ENCODE measurements around the gene CREB5.
A peak's percentile ranks its signal among the peaks of the same experiment; 100 is the strongest.

The CREB5 gene

DNA sequence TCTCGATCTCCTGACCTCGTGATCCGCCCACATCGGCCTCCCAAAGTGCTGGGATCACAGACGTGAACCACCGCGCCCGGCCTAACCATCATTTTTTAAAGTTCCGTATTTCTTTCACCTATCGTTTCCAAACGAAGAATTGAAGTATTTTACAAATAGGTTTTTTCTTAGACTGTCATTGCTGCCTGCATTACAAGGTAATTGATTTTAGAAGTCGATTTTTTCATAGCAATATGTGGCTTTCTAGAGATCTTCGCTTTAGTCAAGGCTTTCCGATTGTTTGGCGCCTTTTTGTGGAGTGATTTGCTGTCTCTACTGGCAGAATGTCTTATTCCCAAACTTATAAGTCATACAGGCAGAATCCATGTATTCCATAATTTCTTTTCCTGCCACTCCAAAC lies 436.6 kb downstream of the CREB5 start:
- Histone ChIP-seq H3K9ac (no peak overlapping the region), H3K4me2 (ENCODE audit: low read length) (no peak overlapping the region), H3K27me3 (ENCODE audit: control insufficient read depth, insufficient read depth, low read length) (no peaks in the 10 kb centered on the region), H3K27ac (no peak overlapping the region), H3K36me3 (ENCODE audit: control insufficient read depth, insufficient read depth, low read length) (no peaks in the 10 kb centered on the region), H2AFZ (no peak overlapping the region), H3K4me3 (ENCODE audit: low read depth, low read length) (no peak overlapping the region), H3K9me3 (ENCODE audit: control insufficient read depth, low read length) (no peaks in the 10 kb centered on the region), H3K79me2 (no peaks in the 10 kb centered on the region), H3K4me1 (no peaks in the 10 kb centered on the region)
- TF ChIP-seq, protein P1, sequence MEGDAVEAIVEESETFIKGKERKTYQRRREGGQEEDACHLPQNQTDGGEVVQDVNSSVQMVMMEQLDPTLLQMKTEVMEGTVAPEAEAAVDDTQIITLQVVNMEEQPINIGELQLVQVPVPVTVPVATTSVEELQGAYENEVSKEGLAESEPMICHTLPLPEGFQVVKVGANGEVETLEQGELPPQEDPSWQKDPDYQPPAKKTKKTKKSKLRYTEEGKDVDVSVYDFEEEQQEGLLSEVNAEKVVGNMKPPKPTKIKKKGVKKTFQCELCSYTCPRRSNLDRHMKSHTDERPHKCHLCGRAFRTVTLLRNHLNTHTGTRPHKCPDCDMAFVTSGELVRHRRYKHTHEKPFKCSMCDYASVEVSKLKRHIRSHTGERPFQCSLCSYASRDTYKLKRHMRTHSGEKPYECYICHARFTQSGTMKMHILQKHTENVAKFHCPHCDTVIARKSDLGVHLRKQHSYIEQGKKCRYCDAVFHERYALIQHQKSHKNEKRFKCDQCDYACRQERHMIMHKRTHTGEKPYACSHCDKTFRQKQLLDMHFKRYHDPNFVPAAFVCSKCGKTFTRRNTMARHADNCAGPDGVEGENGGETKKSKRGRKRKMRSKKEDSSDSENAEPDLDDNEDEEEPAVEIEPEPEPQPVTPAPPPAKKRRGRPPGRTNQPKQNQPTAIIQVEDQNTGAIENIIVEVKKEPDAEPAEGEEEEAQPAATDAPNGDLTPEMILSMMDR (IDR thresholded peaks at IDR 0.05), result no peak

DNA sequence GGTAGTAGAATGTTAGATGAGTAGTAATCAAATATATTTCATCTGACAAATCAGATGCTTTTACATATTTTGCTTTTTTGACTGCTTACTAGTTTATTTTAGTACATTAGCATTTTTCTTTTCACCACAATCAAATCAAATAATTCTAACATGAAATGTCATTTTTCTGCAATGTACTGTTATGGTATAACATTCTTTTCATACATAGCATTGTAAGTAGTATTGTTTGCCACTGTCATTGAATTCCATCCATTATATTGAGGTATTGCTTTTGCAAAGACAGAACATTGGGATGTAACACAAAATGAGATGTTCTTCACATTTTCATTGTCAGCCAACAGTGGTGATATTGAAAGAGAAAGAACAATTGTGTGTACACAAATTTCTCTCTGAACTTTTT lies 438.4 kb downstream of the CREB5 start:
- peaks cover 2% of the 10 kb centered on the region for H3K4me1 ChIP-seq
- H3K27ac ChIP-seq, result no peak overlapping the region
- H3K9me3 ChIP-seq (ENCODE audit: control insufficient read depth, low read length), result no peaks in the 10 kb centered on the region
- H3K4me2 ChIP-seq (ENCODE audit: low read length), result no peak overlapping the region
- H3K79me2 ChIP-seq, result no peaks in the 10 kb centered on the region
- H3K4me3 ChIP-seq (ENCODE audit: low read depth, low read length), result no peak overlapping the region
- TF ChIP-seq, protein P1 (IDR thresholded peaks at IDR 0.05), result no peak
- no peaks in the 10 kb centered on the region for H3K27me3 ChIP-seq (ENCODE audit: control insufficient read depth, insufficient read depth, low read length)
- H3K36me3 ChIP-seq (ENCODE audit: control insufficient read depth, insufficient read depth, low read length), result no peaks in the 10 kb centered on the region
- no peak overlapping the region for H2AFZ ChIP-seq
- no peak overlapping the region for H3K9ac ChIP-seq

DNA sequence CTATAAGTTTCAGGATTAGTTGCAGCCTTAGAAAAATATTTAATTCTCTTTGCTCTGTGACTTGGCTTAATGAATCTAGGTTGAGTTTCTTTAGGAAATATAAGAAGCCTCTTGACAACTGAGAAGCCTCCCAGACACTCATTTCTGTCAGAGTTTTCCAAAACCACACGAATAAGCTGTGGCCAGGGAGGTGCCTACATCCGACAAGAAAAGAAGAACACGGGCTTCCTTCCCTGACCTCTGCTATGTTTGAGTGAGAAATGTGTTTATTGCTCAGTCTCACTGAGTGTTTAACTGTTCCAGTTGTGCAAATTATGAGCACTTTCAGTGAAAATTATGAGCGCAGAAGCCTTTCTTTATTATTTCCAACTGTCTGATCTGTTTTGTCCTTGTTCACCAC lies 440.8 kb downstream of the CREB5 start:
- H3K4me1 ChIP-seq, result peaks cover 2% of the 10 kb centered on the region
- no peak overlapping the region for H2AFZ ChIP-seq
- H3K27me3 ChIP-seq (ENCODE audit: control insufficient read depth, insufficient read depth, low read length), result no peaks in the 10 kb centered on the region
- H3K4me2 ChIP-seq (ENCODE audit: low read length), result no peak overlapping the region
- H3K36me3 ChIP-seq (ENCODE audit: control insufficient read depth, insufficient read depth, low read length), result no peaks in the 10 kb centered on the region
- no peak overlapping the region for H3K4me3 ChIP-seq (ENCODE audit: low read depth, low read length)
- H3K9me3 ChIP-seq (ENCODE audit: control insufficient read depth, low read length), result no peaks in the 10 kb centered on the region
- no peak overlapping the region for H3K9ac ChIP-seq
- TF ChIP-seq, protein P1 (IDR thresholded peaks at IDR 0.05), result no peak
- H3K27ac ChIP-seq, result no peak overlapping the region
- H3K79me2 ChIP-seq, result no peaks in the 10 kb centered on the region

DNA sequence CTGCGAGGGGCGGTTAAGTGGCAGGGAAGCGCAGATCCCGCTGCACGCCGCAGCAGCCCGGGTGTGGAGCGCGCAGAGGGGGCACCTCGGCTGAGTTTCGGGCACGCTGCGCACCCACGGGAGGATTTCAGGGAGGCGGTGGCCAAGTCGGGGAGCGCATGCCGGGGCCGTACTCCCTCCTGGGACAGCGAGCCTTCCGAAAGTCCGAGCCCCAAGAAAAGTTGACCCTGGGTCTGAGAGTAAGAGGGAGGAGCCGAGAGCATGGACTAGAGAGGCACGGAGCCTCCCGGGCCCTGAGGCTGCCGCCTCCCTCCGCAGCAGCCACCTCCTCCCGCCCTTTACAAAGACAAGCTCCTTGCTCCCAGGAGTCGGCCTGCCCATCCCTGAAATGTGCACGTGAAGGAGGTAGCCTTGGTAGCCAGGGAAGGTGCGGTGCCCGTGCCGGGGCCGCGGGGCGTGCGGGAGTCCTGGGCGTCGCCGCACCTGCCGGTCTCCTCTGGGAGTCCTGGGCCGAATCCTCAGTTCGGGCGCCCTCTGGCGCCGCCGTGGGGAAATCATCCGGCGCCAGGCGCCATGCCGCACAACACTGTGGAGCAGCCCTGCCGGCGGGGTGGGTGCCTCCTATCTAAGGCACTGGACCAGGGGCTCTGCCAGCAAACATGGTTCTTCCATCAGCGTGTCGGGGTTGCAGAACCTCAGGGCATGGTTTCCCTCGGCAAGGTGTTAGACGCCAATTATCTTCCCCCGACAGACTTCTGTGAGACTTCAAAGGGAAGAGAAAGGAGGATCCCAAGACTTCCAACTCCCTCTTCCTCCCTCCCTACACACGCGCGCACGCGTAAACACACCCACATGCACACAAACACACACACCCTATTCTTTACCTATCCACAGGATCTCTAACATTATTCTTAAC lies 441.8 kb downstream of the CREB5 start:
- Histone ChIP-seq H3K4me1 (peaks cover 2% of the 10 kb centered on the region), H3K4me2 (ENCODE audit: low read length) (peak overlapping the region; percentile 87), H3K36me3 (ENCODE audit: control insufficient read depth, insufficient read depth, low read length) (no peaks in the 10 kb centered on the region), H2AFZ (peak overlapping the region; percentile 82), H3K27ac (no peak overlapping the region), H3K9me3 (ENCODE audit: control insufficient read depth, low read length) (no peaks in the 10 kb centered on the region), H3K4me3 (ENCODE audit: low read depth, low read length) (peak overlapping the region; percentile 54), H3K27me3 (ENCODE audit: control insufficient read depth, insufficient read depth, low read length) (no peaks in the 10 kb centered on the region), H3K9ac (no peak overlapping the region), H3K79me2 (no peaks in the 10 kb centered on the region)
- TF ChIP-seq, protein P1 (IDR thresholded peaks at IDR 0.05), result peak; percentile 67

DNA sequence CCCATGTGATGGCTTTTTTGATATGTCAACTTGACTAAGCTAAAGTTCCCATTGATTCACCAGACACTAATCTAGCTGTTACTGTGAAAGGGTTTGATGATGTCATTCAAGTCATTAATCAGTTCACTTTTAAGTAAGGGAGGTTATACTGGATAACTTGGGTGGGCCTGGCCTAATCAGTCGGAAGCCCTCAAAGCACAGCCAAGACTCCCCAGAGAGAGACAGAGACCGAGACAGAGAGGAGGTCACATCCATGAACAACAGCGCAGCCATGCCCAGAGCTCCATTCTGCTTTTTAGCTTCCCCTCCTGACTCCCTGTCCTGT lies 442.4 kb downstream of the CREB5 start:
- Histone ChIP-seq H3K27ac (no peak overlapping the region), H3K4me2 (ENCODE audit: low read length) (no peak overlapping the region), H3K9me3 (ENCODE audit: control insufficient read depth, low read length) (no peaks in the 10 kb centered on the region), H2AFZ (peak overlapping the region; percentile 82), H3K36me3 (ENCODE audit: control insufficient read depth, insufficient read depth, low read length) (no peaks in the 10 kb centered on the region), H3K9ac (no peak overlapping the region), H3K79me2 (no peaks in the 10 kb centered on the region), H3K4me1 (peaks cover 2% of the 10 kb centered on the region), H3K4me3 (ENCODE audit: low read depth, low read length) (no peak overlapping the region), H3K27me3 (ENCODE audit: control insufficient read depth, insufficient read depth, low read length) (no peaks in the 10 kb centered on the region)
- TF ChIP-seq, protein P1 (IDR thresholded peaks at IDR 0.05), result no peak
